ENCODE data around the gene TP53.

GRCh38 chr17:7647018-7647417 lies 40.3 kb downstream of the TP53 start:
- TF ChIP-seq, protein P1, sequence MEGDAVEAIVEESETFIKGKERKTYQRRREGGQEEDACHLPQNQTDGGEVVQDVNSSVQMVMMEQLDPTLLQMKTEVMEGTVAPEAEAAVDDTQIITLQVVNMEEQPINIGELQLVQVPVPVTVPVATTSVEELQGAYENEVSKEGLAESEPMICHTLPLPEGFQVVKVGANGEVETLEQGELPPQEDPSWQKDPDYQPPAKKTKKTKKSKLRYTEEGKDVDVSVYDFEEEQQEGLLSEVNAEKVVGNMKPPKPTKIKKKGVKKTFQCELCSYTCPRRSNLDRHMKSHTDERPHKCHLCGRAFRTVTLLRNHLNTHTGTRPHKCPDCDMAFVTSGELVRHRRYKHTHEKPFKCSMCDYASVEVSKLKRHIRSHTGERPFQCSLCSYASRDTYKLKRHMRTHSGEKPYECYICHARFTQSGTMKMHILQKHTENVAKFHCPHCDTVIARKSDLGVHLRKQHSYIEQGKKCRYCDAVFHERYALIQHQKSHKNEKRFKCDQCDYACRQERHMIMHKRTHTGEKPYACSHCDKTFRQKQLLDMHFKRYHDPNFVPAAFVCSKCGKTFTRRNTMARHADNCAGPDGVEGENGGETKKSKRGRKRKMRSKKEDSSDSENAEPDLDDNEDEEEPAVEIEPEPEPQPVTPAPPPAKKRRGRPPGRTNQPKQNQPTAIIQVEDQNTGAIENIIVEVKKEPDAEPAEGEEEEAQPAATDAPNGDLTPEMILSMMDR (IDR thresholded peaks at IDR 0.05; ENCODE audit: low read depth, low read length, poor library complexity, severe bottlenecking) = no peak
- no peak for TF ChIP-seq EZH2phosphoT487 (IDR thresholded peaks at IDR 0.05; ENCODE audit: borderline replicate concordance, low read length)
